DND-41 (cell line): ENCODE results near the gene UST.

Experiments used
- CTCF ChIP-seq: IDR thresholded peaks from 2 replicates; pipeline ENCODE4 v1.5.1; 2012; ENCODE audit warnings: borderline replicate concordance, low read length, moderate library complexity, mild to moderate bottlenecking; ENCODE audit not compliant: poor library complexity, severe bottlenecking; ENCODE audit errors: extremely low read depth
- EZH2 ChIP-seq: IDR thresholded peaks from 3 replicates; pipeline ENCODE4 v1.6.1; 2012; ENCODE audit warnings: borderline replicate concordance, low read depth, mild to moderate bottlenecking, moderate library complexity, low read length, inconsistent platforms; ENCODE audit not compliant: severe bottlenecking

DNA sequence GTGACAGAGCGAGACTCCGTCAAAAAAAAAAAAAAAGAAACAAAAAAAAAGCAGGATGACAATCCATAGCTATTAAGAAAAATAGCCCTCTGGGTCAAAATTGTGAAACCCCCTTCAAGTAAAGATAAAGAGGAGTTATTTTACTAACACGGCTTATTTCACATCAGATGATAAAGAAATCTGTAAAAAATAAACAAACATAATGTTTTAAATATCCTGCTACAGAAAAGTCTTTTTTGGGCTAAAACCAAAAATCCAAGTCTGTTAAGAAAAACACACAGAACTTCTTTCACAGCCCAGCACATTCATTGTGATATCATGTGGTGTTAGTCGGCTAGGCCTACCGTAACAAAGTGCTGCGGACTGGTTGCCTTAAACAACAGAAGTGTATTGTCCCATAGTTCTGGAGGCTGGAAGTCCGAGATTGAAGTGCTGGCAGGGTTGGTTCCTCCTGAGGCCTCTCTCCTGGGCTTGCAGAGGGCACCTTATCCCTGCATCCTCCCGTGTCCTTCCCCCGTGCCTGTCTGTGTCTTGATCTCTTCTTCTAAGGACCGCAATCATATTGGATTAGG lies 331.5 kb downstream of the UST start:
- TF ChIP-seq CTCF = no peak
- no peak for TF ChIP-seq EZH2
